Psoas muscle (tissue), 8 donors: ENCODE results near the gene TMEM17. TPM values are rescaled to one million over a fixed set of nuclear protein-coding genes. Genes with fewer than 3 reads are reported as not detected.

Experiments
- ATAC-seq, 4 donors: fragments of 200-7000 bp; cut with Tn5 transposase; one replicate each; pipeline ENCODE4 v1.9.1; 2020; ENCODE audit warnings: moderate library complexity in 3 of 4, mild to moderate bottlenecking in 2 of 4
- DNase-seq, 2 donors: peaks; one replicate each; pipeline ENCODE4 v3.0.0-alpha.2; 2020
- H3K27ac ChIP-seq: fragments of 200-600 bp; one replicate; pipeline ENCODE4 v1.8.0; 2022
- H3K27me3 ChIP-seq, 3 donors: fragments of 200-600 bp in 1 of 3; one replicate each; pipeline versions ENCODE4 v1.6.1 to v1.8.0; 2013 to 2022; ENCODE audit warnings: low read length in 2 of 3, mild to moderate bottlenecking in 2 of 3, moderate library complexity in 1 of 3; ENCODE audit not compliant: insufficient read depth in 3 of 3
- H3K36me3 ChIP-seq, 2 donors: fragments of 200-600 bp in 1 of 2; one replicate each; pipeline versions ENCODE4 v1.6.1 to v1.8.0; 2013 to 2022; ENCODE audit warnings: low read depth in 1 of 2, mild to moderate bottlenecking in 1 of 2, moderate library complexity in 1 of 2; ENCODE audit not compliant: insufficient read depth in 1 of 2
- H3K4me1 ChIP-seq: fragments of 200-600 bp; one replicate; pipeline ENCODE4 v1.8.0; 2022
- H3K4me3 ChIP-seq: fragments of 200-600 bp; one replicate; pipeline ENCODE4 v1.8.0; 2022; ENCODE audit warnings: mild to moderate bottlenecking
- H3K9me3 ChIP-seq: fragments of 200-600 bp; one replicate; pipeline ENCODE4 v1.8.0; 2022
- WGBS, 3 donors: extraction: QIAGEN DNeasy Blood & Tissue Kit; methylation state at CpG; one replicate each; pipeline versions ENCODE4 v1.1.6 to v1.1.7; 2013; 5-methylcytosine and 5-hydroxymethylcytosine counted together
- intact Hi-C, 2 donors: fragments of 100-400 bp; cut with DNase I; formaldehyde crosslinking; loops; one replicate each; pipeline versions ENCODE4 v1.11.0 to v1.14.2; 2022
- polyA plus RNA-seq, 3 donors: library from polyadenylated mRNA; stranded (reverse); fragments of 200-250 nt; gene quantifications; one replicate each; pipeline ENCODE4 v1.2.3, GENCODE V29; 2013
- total RNA-seq, 4 donors: library from RNA; stranded (reverse); fragmentation: NEBNext Ultra II Directional in 2 of 4; extraction: Animal tissue kit (Norgen Biotek cat#: 25700) in 2 of 4; gene quantifications; one replicate each; pipeline versions ENCODE4 v1.2.1 to v1.2.4, GENCODE V29; 2021 to 2023
- TF ChIP-seq, protein P1 (sequence below): fragments of 200-600 bp; IDR thresholded peaks from one replicate; pipeline ENCODE4 v1.8.0; 2022; ENCODE audit warnings: antibody characterized with exemption
- donor health status: healthy with polysubstance abuse.
- donor health status: DM: no; HTN: no; CAD: no; lungs with moderate emphysema.
- donor health status: Bipolar disorder and iron deficiency.
- donor health status: healthy.
- donor health status: DM: yes; HTN: yes; CAD: no.
- donor health status: DM: no; HTN: no; CAD: no.
- donor health status: DM: no; HTN: no; CAD: no.
- donor health status: DM: yes; HTN: yes; CAD: no.

Gene TMEM17
- total and polyA plus RNA-seq, 7 donors = 0.44 to 1.1 (median 0.67) TPM

DNA sequence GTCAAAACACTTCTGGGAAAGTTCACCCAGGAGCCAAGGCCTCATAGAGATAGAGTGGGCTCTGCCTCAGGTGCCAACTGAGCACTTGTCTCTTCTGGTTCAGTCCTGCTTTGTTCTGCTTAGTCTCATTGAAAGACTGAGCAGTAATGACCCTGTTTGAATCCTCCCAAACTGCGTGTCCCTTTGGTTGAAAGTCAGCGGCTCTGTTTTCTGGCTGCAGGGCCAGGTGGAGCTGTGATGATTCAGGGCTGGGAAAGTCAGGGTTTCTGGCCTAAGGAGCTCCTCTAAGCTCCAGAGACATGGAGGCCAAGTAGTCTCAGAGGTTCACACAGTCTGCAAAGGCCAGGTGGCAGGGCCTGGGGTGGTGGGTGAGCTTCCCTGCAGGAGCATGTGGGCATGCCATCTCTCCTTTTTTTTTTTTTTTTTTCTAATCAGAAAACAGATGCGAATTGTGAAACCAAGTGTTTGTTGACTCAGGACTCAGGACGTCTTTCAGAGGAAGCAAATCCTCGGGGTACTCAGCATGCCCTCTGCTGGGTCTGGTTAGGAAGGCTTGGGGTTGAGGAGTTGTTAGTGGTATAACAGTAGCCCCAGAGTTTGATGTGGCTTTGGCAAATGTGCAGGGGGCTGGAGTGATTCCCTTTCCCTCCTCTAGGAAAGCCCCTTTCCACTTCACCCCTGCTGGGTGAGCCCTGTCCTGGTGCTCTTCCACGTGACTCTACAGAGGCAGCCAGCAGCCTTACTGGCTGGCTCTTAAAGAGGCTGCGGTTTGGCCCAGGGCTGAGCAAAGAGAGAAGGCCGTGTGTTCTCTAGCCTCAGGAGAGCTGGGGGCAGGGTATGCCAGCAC lies 38.3 kb downstream of the TMEM17 start:
- DNase-seq = peak; percentile 41 to 64
- TF ChIP-seq, protein P1, sequence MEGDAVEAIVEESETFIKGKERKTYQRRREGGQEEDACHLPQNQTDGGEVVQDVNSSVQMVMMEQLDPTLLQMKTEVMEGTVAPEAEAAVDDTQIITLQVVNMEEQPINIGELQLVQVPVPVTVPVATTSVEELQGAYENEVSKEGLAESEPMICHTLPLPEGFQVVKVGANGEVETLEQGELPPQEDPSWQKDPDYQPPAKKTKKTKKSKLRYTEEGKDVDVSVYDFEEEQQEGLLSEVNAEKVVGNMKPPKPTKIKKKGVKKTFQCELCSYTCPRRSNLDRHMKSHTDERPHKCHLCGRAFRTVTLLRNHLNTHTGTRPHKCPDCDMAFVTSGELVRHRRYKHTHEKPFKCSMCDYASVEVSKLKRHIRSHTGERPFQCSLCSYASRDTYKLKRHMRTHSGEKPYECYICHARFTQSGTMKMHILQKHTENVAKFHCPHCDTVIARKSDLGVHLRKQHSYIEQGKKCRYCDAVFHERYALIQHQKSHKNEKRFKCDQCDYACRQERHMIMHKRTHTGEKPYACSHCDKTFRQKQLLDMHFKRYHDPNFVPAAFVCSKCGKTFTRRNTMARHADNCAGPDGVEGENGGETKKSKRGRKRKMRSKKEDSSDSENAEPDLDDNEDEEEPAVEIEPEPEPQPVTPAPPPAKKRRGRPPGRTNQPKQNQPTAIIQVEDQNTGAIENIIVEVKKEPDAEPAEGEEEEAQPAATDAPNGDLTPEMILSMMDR = no peak
- Histone ChIP-seq H3K4me3 (no peak overlapping the region), H3K27me3 (peaks cover 0 to 2% (median 0%) of the 10 kb centered on the region in 3 donors), H3K9me3 (no peaks in the 10 kb centered on the region), H3K36me3 (no peaks in the 10 kb centered on the region), H3K4me1 (no peaks in the 10 kb centered on the region), H3K27ac (no peak overlapping the region)
- peak; percentile 49 to 69 (median 62) for ATAC-seq
- 55 to 70% (median 60%) methylated on average over 8 of the region's 8 CpGs for WGBS, 3 donors
- intact Hi-C loops = no loop called here

DNA sequence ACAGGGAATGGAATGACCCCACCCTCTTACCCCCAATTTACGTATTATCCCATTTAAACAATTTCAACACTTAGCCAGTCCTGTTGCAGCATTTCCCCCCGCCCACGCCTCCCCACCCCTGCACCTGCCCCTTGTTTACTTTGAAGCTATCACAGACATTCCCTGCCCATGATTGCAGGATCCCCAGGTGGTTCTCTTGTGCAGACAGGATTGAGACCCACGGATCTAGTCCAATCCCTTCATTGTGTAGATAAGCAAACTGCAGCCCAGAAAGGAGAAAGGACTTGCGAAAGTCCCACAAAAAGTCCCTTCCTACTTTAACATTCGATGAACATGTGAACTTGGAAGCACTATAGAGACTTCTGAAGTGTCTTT lies 38.9 kb downstream of the TMEM17 start:
- ATAC-seq (no peak), DNase-seq (no peak)
- intact Hi-C loops = no loop called here
- H3K27ac ChIP-seq = no peak overlapping the region
- no peaks in the 10 kb centered on the region for H3K9me3 ChIP-seq
- H3K4me1 ChIP-seq = no peaks in the 10 kb centered on the region
- WGBS, 3 donors = 76 to 86% (median 79%) methylated on average over 6 of the region's 6 CpGs
- H3K36me3 ChIP-seq = no peaks in the 10 kb centered on the region
- H3K4me3 ChIP-seq = no peak overlapping the region
- TF ChIP-seq, protein P1 = no peak
- peaks cover 0 to 2% (median 0%) of the 10 kb centered on the region in 3 donors for H3K27me3 ChIP-seq

DNA sequence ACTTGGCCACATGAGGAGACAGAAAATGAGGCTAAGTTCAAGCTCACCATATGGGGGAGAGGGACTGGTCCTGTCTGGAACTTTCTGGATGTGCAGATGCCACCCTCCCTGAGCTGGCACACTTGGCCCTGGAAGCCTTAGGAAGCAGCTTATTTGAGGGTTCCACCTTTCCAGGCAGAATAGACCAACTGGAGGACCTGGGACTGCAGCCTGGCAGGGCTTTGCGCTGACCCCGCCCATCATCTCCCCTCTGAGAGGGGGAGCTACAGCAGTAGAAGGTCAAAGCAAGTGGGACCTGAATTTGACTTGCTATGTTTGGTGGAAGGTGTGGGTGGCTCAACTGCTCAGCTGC lies 39.5 kb downstream of the TMEM17 start:
- DNase-seq (no peak), ATAC-seq (no peak)
- Histone ChIP-seq H3K9me3 (no peaks in the 10 kb centered on the region), H3K4me3 (no peak overlapping the region), H3K27me3 (peaks cover 0 to 2% (median 0%) of the 10 kb centered on the region in 3 donors), H3K36me3 (no peaks in the 10 kb centered on the region), H3K27ac (no peak overlapping the region), H3K4me1 (no peaks in the 10 kb centered on the region)
- WGBS, 3 donors = 94 to 100% (median 98%) methylated on average over 2 of the region's 2 CpGs
- TF ChIP-seq, protein P1 = no peak
- intact Hi-C loops = no loop called here

DNA sequence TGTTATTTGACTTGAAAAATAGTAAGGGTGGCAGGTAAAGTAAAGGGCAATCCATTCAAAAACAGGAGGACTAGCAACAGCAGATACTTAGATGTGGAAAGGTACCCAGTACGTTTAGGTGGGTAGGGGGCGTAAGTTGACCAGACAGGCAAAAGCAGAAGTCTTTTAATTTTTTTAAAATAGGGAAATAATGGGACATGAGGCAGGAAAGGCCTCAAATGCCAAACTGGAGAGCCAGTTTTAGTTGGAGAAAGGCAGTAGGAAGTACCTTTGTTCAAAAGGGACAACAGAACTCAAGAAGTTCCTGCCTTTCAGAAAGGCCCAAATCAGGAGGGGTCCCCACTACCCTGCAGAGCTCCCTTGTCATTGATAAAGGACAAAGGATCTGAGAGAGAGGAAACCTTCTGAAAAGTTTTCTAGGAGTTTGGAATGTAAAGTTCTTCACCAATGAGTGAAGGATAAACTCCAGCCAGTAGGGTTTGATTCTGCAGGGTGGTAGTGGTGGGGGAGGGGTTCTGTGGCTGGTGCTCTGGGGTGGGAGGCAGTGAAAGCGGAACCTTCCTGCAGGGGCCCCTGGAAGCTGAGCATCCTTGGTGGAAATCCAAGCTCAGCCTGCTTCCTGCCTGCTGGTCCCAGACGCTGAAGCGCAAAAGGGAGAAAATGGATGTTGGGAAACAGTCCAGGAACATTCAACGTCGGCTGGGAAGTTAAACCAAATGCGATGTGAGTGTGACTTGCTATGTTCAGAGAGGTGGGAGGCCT lies 40.1 kb downstream of the TMEM17 start:
- Histone ChIP-seq H3K27me3 (peaks cover 0 to 2% (median 0%) of the 10 kb centered on the region in 3 donors), H3K36me3 (no peaks in the 10 kb centered on the region), H3K4me1 (no peaks in the 10 kb centered on the region), H3K9me3 (no peaks in the 10 kb centered on the region), H3K4me3 (no peak overlapping the region), H3K27ac (no peak overlapping the region)
- TF ChIP-seq, protein P1 = no peak
- 42 to 52% (median 44%) methylated on average over 8 of the region's 8 CpGs for WGBS, 3 donors
- ATAC-seq = no peak
- no peak for DNase-seq
- intact Hi-C loops = no loop called here
